Hepatic stellate cell (primary cell): ENCODE results near the gene OR52B2.
A peak's percentile ranks its signal among the peaks of the same experiment; 100 is the strongest.

Experiments
- DNase-seq: peaks from one replicate; pipeline ENCODE4 v3.0.0; 2011; ENCODE audit warnings: low spot score

Gene OR52B2

DNA sequence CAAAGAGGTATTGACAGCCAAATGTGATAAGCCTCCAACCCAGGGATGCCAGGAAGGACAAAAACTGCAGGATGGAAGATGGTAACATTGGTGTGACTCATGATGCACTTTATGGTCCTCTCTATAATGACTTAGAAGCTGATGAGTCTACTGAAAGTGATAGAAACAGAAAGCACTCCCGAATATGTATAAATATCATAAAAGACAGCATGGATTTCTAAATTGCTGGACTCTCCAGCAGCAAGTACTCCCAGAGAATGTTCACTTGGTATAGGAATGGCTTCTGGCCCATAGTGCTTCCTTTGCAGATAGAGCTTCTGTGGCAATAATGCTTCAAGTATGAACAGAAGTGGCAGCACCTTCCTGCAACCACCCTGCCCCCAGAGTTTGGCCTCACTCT is at the start of gene OR52B2:
Gene OR52B2 (minus strand): TSS at position 101 of the 400 bp plus-strand sequence. CDS start 0 bp downstream, at position 101.
- DNase-seq: no peak

DNA sequence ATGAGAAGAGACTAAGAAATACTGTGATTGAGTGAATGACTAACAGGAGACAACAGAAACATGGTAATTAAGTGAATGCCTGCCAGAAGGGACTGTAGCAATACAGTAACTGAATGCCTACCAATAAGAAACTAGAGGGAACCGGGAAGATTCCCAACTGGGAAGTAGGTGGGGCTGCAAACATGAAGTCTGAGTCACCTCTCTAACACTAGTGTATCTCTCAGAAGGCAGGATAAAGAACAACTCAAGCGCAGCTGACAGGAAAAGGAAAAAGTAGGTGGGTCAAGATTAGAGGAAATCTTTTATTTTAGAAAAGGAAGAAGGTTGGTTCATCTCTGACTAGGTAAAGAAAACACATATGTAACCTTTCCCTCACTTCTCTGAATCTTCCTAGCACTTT is 49.2 kb upstream of the OR52B2 start:
- peak; percentile 79 for DNase-seq

DNA sequence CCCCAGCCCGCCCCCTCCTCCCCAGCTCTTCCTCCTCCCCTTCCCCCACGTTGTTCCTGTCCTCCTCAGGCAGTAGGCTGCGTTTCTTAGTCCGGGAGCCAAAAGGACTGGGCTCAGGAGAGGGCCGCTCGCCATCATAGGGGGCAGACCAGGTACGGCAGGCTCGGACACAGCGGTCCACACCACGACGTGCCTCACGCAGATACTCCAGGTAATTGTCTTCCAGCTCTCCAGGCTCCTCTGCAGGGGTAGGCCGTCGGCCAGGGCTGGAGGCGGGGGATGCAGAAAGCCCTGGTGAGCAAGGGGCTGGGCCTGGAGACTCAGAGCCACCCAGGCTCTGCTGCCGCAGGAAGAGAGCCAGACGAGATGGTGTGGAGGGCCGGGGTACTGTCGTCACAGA is 47.6 kb upstream of the OR52B2 start:
- DNase-seq: no peak

DNA sequence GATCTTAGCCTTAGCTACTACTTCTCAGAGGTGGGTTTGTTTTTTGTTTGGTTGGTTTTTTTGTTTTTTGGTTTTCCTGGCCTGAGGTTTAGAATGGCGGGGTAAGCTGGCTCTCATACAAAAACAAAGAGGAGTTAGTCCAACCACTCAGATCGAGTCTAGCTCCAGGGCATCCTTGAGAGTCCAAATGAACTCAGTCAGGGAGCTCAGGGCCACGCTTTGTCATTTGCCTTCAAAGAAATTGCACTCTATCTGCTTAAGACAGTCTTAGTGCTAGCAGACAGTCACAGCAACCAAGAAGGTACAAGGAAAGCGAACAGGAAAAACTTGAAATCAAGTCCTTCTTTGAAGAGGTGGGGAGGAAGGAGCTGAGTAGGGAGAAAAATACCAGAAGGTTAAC is 46.4 kb upstream of the OR52B2 start:
- no peak for DNase-seq

DNA sequence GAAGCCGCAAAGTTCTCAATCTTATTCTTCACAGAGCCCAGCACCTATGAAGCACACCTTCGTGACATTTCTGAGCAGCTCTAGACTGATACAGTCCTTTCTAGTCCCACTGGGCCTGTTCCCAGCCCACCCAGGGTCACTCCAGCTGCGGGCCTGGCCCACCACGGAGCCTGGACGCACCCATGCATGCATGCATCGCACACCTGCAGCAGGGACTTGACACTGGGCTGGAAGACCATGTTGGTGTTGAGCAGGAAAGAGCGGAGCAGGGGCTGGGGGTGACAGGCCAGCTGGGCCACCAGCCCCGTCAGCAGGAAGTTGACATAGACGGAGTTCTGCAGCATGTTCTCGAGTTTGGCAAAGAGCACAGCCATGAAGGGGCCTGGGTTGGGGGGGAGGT is 44.4 kb upstream of the OR52B2 start:
- DNase-seq: no peak

DNA sequence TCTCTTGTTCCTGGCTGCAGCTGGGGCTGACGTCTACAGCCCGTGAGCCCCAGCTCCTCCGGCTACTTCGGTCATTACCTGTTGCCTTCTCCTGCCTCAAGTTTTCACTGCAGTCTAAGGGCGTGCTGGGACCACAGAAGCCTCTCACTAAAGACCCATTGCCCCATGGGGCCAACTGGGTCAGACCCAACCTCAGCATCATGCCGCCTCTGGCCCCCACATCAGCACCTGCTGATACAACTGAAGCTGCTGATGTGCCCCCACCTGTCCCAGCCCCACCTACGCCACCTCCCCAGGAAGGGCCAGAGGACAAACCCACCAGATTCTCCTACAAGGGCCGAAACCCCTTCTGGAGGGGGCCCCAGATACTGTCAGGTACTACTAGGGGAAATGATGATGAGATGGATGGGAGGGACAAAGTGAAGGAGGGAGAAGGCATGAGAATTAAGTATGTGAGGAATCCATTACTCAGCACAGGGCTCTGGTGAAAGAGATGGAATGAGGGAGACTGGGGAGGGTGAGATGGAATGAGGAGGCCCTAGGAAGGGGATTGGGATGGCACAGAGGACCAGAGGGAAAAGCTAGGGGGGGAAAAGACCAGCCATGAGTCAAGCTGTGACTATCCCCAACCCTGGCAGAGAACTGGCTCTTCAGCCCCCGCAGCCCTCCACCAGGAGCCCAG is 40.3 kb upstream of the OR52B2 start:
- peak; percentile 69 for DNase-seq

DNA sequence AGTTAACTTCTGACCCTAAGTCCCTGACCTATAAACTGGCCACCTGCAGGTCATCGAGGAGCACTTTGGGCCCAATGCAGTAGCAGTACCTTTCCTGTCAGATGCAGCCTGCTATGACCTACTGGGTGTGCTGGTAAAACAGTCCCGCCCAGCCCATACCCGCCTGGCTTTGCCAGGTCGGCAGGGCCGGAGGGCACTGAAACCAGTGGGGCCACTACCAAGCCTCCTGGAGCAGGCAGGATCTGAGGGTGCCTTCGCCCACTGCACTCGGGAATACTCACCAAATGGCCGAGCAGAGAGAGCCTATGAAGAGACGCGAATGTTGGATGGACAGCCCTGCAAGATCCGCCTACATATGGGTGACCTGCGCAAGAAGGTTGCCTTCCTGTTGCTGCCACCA is 39.7 kb upstream of the OR52B2 start:
- DNase-seq: no peak

DNA sequence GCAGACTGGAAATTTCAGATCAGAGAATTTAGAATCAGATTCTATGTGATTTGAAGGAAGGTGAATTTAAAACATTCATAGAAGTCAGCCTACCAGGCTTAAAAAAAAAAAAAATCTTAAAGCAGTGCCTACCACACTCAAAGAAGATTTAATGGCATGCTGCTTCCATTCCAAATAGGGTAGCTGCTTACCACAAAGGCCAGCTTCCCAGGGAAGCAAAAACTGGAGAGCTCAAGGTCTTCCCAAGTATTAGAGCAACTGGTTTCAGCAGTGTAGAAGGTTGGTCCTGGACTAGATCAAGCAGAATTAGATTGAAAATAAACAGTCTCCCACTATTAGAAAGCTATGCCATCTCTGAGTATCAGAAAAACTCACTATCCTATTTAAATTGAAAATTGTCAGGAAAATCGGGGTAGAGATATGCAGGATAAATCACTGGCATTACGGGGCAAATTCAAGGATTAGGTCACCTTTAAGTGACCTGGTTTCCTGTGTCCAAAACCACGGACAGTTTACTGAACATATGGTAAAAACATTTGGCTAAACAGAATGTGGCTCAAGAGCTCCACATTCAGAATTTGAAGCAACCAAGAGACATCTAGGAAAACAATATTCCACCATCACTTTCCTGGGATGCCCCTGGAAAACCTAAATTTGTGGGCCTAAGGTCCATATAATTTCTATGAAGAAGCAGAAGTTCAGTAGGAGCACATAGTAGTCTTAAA is 36.5 kb upstream of the OR52B2 start:
- DNase-seq: no peak

DNA sequence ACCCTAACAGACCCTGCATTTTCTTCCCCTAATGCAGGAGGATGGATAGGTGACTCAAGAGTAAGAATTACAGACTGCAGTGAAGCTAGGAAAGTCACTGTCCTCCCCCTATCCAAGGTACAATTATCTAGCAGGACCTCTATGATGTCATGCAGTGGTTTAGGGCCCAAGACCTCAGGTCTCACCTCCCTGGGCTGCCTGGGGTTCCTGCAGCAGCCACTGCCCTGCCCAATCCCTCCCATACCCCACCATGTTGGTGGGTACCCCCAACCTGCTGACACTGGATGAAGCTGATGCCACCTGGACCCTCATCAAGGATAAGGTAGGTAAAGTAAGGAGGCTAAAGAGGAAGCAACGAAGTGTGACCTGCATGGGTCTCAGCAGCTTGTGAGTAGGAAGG is 35.2 kb upstream of the OR52B2 start, which contains the start of gene C11orf42:
Gene C11orf42 (plus strand): TSS at position 192 of the 400 bp plus-strand sequence. CDS start 59 bp downstream, at position 251.
- no peak for DNase-seq

DNA sequence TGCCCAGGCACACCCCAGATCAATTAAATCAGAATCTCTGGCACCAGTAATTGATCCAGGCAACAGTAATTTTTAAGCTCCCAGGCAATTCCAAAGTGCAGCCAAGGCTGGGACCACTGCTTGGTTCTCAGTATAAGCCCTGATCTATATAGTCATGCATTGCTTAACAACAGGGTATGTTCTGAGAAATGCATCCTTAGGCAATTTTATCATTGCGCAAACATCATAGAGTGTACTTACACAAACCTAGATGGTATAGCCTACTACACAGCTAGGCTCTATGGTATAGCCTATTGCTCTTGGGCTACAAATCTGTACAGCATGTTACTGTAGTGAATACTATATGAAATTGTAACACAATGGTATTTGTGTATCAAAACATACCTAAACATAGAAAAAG is 34.6 kb upstream of the OR52B2 start:
- no peak for DNase-seq

DNA sequence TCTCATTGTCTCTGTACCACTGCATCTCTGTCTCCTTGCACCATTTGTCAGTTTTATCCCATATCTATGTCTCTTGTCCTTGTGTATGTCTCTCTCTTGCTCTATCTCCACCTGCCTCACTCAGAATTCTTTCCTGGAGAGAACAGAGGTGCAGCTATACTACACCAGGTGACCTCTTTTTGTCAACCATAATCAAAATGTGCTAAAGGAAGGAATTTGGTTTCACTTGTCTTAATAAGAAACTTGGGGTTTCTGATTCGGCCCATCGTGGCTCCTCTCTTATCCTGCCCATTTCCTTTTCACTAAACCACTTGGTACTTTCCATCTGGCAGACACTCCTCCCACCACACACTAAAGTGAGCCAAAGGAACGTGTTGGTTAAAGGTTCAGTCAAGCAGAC is 33.2 kb upstream of the OR52B2 start:
- no peak for DNase-seq

DNA sequence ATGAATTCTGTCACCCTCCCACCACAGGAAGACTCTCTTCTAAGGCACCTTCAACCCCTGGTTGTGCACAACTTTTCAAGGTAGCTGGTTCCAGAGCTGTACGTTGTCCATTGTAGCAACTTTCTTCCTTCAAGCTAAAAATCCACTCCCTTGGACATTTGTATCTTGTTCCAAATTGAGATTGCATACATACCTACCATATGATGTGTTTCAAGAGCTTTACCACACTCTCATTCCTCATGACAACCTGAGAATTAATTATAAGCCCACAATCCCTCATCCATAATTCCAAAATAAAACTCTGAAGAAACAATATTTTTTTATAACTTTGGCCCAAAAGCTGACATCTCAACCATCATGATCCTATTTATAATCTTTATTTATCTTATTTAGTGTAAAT is 31.9 kb upstream of the OR52B2 start:
- DNase-seq: no peak

DNA sequence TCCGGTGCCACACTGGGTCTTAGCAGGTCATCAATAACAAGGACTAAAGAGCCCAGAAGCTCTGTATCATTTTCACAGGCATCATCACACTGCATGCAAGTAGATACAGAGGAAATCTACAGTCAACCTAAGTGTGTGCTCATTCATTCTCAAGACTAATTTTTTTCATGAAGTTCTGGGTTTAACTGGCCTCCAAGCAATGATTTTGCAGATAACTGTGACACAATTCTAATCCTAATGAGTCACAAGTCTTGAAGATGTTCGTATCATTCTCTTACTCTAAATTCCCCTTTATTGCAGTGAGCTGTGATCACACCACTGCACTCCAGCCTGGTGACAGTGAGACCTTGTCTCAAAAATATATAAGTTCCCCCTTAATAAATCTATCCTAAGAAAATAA is 31.4 kb upstream of the OR52B2 start:
- no peak for DNase-seq

DNA sequence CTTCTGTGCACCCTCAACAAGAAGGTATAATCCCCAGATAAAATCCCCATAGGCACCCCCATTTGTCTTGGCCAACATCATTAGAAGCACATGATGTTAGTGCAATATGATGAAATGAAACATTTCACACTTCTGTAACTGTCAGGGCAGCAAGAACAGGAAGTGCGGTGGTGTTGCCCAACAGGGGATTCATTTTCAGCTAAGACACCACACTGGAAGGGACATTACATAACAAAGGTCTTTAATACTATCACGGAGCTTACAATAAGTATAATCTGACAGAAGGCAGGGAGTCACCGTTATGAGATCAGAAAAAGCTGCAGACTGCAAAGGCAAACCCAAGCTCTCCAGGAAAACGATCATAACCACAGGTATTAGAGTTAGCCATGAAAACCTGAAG is 30.8 kb upstream of the OR52B2 start:
- no peak for DNase-seq

DNA sequence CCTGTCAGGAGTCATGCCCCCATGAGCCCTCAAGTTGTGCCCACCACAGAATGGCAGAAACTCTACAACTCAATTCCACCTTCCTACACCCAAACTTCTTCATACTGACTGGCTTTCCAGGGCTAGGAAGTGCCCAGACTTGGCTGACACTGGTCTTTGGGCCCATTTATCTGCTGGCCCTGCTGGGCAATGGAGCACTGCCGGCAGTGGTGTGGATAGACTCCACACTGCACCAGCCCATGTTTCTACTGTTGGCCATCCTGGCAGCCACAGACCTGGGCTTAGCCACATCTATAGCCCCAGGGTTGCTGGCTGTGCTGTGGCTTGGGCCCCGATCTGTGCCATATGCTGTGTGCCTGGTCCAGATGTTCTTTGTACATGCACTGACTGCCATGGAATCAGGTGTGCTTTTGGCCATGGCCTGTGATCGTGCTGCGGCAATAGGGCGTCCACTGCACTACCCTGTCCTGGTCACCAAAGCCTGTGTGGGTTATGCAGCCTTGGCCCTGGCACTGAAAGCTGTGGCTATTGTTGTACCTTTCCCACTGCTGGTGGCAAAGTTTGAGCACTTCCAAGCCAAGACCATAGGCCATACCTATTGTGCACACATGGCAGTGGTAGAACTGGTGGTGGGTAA is 29.2 kb upstream of the OR52B2 start, which contains the start of gene OR52W1:
Gene OR52W1 (plus strand): TSS at position 51 of the 637 bp plus-strand sequence. CDS start 0 bp downstream, at position 51.
- DNase-seq: no peak

DNA sequence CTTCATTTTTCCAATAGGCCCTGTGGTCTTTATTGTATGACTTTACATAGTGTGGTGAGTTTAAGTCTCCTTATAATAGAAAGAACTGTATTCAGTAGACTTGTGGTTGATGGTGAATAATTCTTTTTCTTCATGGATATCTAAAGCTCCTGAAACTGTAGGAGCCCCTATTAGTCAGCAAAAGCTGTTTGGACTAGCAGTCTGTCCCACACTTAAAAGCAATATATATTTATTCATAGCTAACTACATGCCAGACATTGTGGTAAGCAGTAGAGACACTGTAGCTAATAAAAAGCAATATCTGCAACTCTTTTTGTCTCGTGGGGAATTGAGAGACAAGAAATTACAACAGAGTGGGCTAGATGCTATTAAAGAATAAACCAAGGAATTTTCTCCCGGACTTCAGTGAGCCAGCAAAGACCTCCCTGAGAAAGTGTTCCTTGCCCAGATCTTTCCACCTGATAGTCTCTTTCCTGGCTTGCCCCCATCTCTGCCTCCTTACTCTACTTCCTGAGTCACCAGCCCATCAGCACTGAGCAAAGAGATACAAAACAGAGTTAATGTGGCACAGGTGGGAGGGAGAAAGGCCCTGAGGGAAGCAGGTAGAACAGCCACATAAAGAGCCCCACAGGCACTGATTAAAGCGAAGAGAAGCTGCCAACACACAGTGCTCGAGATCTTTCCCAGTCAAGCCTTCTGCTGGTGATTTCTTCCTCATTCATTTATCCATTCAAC is 27.5 kb upstream of the OR52B2 start:
- DNase-seq: no peak

DNA sequence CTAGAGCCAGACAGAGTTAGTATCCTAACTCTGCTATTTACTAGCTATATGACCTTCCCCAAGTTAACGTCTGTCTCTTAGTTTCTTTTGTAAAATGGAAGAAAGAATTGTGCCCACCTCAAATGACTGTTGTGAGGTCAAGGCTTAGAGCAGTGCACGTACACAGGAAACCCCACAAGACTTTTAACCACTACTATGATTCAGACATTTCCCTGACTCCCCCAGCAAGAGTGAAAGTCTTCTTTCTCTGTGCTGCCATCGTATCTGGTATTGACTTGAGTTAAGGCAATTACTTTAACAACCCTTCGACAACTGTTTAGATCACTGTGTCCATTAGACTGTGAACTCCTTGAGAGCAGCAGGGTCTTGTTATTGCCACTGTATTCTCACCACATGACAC is 26.3 kb upstream of the OR52B2 start:
- DNase-seq: no peak

DNA sequence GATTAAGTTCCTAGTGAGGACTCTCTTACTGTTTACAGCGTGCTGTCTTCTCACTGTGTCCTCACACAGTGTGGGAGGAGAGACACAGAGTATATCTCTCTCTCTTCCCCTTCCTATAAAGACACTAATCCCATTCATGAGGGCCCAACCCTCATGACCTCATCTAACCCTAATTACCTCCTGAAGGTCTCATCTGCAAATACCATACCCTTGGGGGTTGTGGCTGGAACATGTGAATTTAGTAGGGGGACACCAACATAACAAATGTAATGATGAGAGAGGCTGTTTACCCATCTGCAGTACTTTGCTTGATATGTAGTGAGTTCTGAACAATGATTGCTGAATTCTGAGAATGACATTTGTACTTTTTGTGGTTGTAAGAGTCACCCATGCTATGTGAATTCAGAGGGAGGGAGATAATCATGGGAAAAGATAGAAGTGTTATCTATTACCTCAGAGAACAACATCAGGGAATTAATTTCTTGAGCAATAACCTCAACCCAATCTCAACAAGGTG is 24.0 kb upstream of the OR52B2 start:
- no peak for DNase-seq

DNA sequence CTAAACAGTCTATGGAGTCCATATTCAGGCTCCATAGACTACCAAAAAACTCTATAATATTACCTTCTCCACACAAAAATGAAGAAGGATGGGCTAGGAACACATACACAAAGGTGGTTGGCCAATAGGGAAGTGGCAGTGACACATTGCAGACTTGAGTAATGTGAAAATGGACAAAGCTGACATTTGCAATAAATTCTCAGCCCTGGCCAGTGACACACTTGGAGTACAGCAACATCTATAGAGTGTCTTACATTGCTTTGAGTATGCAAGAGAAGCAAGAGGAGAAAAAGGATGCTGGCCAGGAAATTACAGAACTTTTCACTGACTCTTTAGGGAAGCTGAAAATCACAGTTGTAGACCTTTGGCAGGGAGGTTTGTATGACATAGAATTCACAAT is 21.6 kb upstream of the OR52B2 start:
- no peak for DNase-seq

DNA sequence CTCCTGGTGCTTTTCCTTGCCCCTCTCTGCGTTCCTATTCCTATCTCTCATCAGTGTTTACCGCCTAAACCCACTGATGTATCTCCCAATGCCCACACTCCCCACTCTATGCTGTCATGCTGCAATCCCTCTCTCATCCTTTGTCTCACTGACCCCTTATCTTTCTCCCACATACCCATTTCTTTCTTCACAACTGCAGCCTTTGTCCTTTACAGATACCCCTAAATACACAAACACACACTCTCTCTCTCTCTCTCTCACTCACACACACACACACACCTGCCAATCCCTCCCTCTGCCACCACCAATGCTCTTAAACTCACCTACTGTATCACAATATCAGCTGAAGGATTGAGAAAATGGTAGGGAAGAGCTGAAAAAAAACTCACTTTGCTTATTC is 5.3 kb upstream of the OR52B2 start:
- no peak for DNase-seq

DNA sequence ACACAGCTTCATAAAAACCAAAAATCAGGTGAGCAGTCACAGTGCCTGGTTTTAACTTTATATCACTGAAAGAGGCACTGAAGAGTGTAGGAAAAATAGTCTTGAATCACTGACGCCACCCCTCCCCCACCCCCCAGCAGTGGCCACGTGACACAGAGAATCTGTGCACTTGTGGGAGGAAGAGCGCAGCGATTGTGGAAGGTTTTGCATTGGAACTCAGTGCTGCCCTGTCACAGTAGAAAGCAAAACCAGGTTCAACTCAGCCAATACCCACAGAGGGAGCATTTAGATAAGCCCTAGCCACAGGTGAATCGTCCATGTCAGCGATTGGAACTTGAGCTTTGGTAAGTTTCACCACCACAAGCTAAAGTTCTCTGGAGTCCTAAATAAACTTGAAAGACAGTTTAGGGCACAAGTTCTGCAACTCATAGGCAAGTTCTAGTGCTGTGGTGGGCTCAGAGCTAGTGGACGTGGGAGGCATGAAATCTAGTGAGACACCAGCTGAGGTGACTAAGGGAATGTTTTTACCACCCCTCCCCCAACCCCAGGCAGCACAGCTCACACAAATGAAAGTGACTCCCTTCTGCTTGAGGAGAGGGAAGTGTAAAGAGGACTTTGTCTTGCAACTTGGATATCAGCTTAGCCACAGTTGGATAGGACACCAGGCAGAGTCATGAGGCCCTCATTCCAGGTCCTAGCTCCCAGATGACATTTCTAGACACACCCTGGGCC is 13.3 kb downstream of the OR52B2 start:
- no peak for DNase-seq

DNA sequence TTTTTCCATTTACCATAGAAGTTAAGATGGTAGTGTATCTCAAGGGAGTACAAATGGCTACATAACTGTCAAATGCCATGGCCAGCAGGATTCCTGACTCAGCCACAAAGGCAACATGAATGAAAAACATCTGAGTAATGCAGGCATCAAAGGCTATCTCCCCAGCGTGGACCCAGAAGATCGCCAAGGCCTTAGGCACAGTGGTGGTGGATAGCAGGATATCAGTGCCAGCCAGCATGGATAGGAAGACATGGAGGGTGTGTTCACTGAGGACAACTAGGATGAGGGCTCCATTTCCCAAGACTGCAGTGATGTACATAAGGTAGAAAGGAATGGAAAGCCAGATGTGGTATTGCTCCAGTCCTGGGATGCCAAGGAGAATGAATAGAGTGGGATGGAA is 18.0 kb downstream of the OR52B2 start:
- no peak for DNase-seq
